NCI-H2227 (cell line): ENCODE measurements around the gene TECTA.

Source experiments
- DNase-seq: peaks from one replicate; lab custom pipeline; 2025; ENCODE audit not compliant: unreplicated experiment; lab: John Stamatoyannopoulos, UW

The TECTA gene

GRCh38 chr11:121129362-121130340 is 28.6 kb downstream of the TECTA start:
- DNase-seq: no peak

GRCh38 chr11:121131656-121132055 is 30.6 kb downstream of the TECTA start:
- DNase-seq: no peak

- DNase-seq: no peak
Observed at GRCh38 chr11:121132211-121132976, 31.4 kb downstream of the TECTA start.

GRCh38 chr11:121134741-121135312 is 33.8 kb downstream of the TECTA start:
- DNase-seq: no peak

- no peak for DNase-seq
Observed at GRCh38 chr11:121137005-121137404, 36.0 kb downstream of the TECTA start.

- no peak for DNase-seq
Observed at GRCh38 chr11:121138259-121138658, 37.2 kb downstream of the TECTA start.

- no peak for DNase-seq
Observed at GRCh38 chr11:121140369-121140768, 39.3 kb downstream of the TECTA start.

- no peak for DNase-seq
Observed at GRCh38 chr11:121141066-121141465, 40.0 kb downstream of the TECTA start.

- DNase-seq: no peak
Observed at GRCh38 chr11:121143921-121144320, 42.9 kb downstream of the TECTA start.

- DNase-seq: no peak
Observed at GRCh38 chr11:121144723-121145122, 43.7 kb downstream of the TECTA start.

- DNase-seq: no peak
Observed at GRCh38 chr11:121145826-121146225, 44.8 kb downstream of the TECTA start.

- DNase-seq: no peak
Observed at GRCh38 chr11:121149116-121149515, 48.1 kb downstream of the TECTA start.

- no peak for DNase-seq
Observed at GRCh38 chr11:121151207-121151688, 50.2 kb downstream of the TECTA start.

GRCh38 chr11:121152764-121153163 is 51.7 kb downstream of the TECTA start:
- DNase-seq: no peak

GRCh38 chr11:121153472-121153871 is 52.4 kb downstream of the TECTA start:
- no peak for DNase-seq

GRCh38 chr11:121154486-121155314 is 53.7 kb downstream of the TECTA start:
- no peak for DNase-seq

GRCh38 chr11:121157756-121158155 is 56.7 kb downstream of the TECTA start:
- DNase-seq: no peak

GRCh38 chr11:121159741-121160140 is 58.7 kb downstream of the TECTA start:
- no peak for DNase-seq

- DNase-seq: no peak
Observed at GRCh38 chr11:121161349-121161917, 60.4 kb downstream of the TECTA start.

GRCh38 chr11:121163658-121164308 is 62.7 kb downstream of the TECTA start:
- DNase-seq: no peak
